ENCODE measurements around the gene HERPUD1. TPM values are rescaled to one million over a fixed set of nuclear protein-coding genes. Genes with fewer than 3 reads are reported as not detected.

Gene HERPUD1
- polyA plus RNA-seq, 1 of the 3 experiments (the other 2 are of a cell fraction) = 46.3 TPM

DNA sequence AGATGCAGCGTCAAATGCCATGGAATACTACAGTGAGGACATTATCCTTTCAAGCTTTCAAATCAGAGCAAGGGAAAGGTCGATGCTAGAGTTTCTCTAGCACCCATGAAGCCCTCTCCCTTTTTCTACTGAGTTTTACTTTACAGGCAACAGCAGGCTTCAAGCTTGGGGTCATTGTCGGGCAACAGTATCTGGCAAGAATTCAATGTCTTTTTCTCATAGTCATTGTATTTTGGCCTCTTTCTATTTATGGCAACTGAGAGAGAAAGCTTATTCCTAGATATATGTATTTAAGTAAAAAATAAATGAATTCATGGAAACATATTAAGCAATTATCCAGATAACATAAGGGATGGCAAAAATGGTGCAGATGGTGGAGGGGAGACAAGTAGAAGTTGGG lies 29.4 kb downstream of the HERPUD1 start:
- no peaks in the 10 kb centered on the region for H3F3A ChIP-seq (replicated peaks; ENCODE audit: insufficient read depth)
- no peaks in the 10 kb centered on the region for H3K79me2 ChIP-seq (ENCODE audit: insufficient read depth)
- H3K9me3 ChIP-seq = no peaks in the 10 kb centered on the region
- 61% methylated on average over 3 of the region's 3 CpGs for WGBS (ENCODE audit: low lambda C conversion rate)
- H3K27ac ChIP-seq (ENCODE audit: low read depth in 2 of 2, low read length in 1 of 2) = no peak overlapping the region
- H3K4me2 ChIP-seq = no peak overlapping the region
- peaks cover 0 to 12% of the 10 kb centered on the region in 2 experiments; a peak in 1 of 4 replicates for H3K4me1 ChIP-seq (ENCODE audit: control insufficient read depth in 1 of 2, insufficient read depth in 2 of 2, low read depth in 1 of 2, low read length in 1 of 2)
- ChIA-PET CTCF (interaction anchor here (0.9 to 5.5 kb wide), 2 partner anchors 9 to 10 kb away, joined by 3 to 35 read pairs; no protein-coding TSS in a partner anchor), POLR2A (no interaction called here)
- H3K27me3 ChIP-seq (ENCODE audit: insufficient read depth) = no peaks in the 10 kb centered on the region
- no peak overlapping the region for H3K4me3 ChIP-seq (ENCODE audit: low read depth in 2 of 2, low read length in 1 of 2)
- H3K9me2 ChIP-seq = no peaks in the 10 kb centered on the region
- TF ChIP-seq REST (IDR thresholded peaks at IDR 0.05; ENCODE audit: low read depth, low read length) (no peak), MXI1 (IDR thresholded peaks at IDR 0.05; ENCODE audit: low read depth, low read length) (no peak), RFX5 (IDR thresholded peaks at IDR 0.05; ENCODE audit: low read length) (no peak)
- no peak overlapping the region for H3K9ac ChIP-seq
- H2AFZ ChIP-seq (ENCODE audit: low read depth) = no peak overlapping the region
- H3K36me3 ChIP-seq (replicated peaks in 1 of 2; ENCODE audit: control insufficient read depth in 1 of 2, insufficient read depth in 2 of 2, low read length in 1 of 2) = no peaks in the 10 kb centered on the region
- no peaks in the 10 kb centered on the region for H4K20me1 ChIP-seq (ENCODE audit: insufficient read depth)
- DNase-seq = no peak

GRCh38 chr16:56961851-56962281 lies 29.9 kb downstream of the HERPUD1 start, which contains the start of gene CETP:
Gene CETP (plus strand): TSS chr16:56961950. CDS start chr16:56961980, 30 bp downstream.
- Histone ChIP-seq H3K4me3 (ENCODE audit: low read depth in 2 of 2, low read length in 1 of 2) (no peak within 1 kb of the TSS), H3K27me3 (ENCODE audit: insufficient read depth) (no peaks in the 10 kb centered on the region), H3K9me2 (no peaks in the 10 kb centered on the region), H2AFZ (ENCODE audit: low read depth) (no peak within 1 kb of the TSS), H3K27ac (ENCODE audit: low read depth in 2 of 2, low read length in 1 of 2) (no peak within 1 kb of the TSS), H3K9ac (no peak within 1 kb of the TSS), H3K36me3 (replicated peaks in 1 of 2; ENCODE audit: control insufficient read depth in 1 of 2, insufficient read depth in 2 of 2, low read length in 1 of 2) (no peaks in the 10 kb centered on the region), H3K4me1 (ENCODE audit: control insufficient read depth in 1 of 2, insufficient read depth in 2 of 2, low read depth in 1 of 2, low read length in 1 of 2) (peaks cover 0 to 12% of the 10 kb centered on the region in 2 experiments; a peak in 1 of 4 replicates), H3K79me2 (ENCODE audit: insufficient read depth) (no peaks in the 10 kb centered on the region), H4K20me1 (ENCODE audit: insufficient read depth) (no peaks in the 10 kb centered on the region), H3K4me2 (no peak within 1 kb of the TSS), H3K9me3 (no peaks in the 10 kb centered on the region), H3F3A (replicated peaks; ENCODE audit: insufficient read depth) (no peaks in the 10 kb centered on the region)
- TF ChIP-seq FOSL2 (IDR thresholded peaks at IDR 0.05; ENCODE audit: borderline replicate concordance, low read depth) = no peak
- CTCF ChIA-PET = interaction anchor here (0.9 to 5.5 kb wide), 3 partner anchors 9 to 34 kb away, joined by 3 to 35 read pairs (median 3); no protein-coding TSS in a partner anchor
- POLR2A ChIA-PET = no interaction called here
- 83% methylated on average over 6 of the region's 12 CpGs for WGBS (ENCODE audit: low lambda C conversion rate)
- no peak for DNase-seq

All from SK-N-SH (cell line).